D721Med (cell line): ENCODE measurements around the gene ATP13A2.

Experiments
- DNase-seq: peaks from one replicate; pipeline ENCODE4 v3.0.0; 2011; ENCODE audit warnings: low spot score; ENCODE audit not compliant: insufficient read length
- FAIRE-seq: peaks from 2 replicates; lab custom pipeline; 2011; peaks lifted over from hg19 to GRCh38; lab: Jason Lieb, UNC
- TF ChIP-seq, protein P1 (sequence below): IDR thresholded peaks from 2 replicates; pipeline ENCODE4 v1.5.1; 2012; ENCODE audit warnings: mild to moderate bottlenecking, control low read depth; ENCODE audit not compliant: insufficient read depth; ENCODE audit errors: missing control alignments

Gene ATP13A2

DNA sequence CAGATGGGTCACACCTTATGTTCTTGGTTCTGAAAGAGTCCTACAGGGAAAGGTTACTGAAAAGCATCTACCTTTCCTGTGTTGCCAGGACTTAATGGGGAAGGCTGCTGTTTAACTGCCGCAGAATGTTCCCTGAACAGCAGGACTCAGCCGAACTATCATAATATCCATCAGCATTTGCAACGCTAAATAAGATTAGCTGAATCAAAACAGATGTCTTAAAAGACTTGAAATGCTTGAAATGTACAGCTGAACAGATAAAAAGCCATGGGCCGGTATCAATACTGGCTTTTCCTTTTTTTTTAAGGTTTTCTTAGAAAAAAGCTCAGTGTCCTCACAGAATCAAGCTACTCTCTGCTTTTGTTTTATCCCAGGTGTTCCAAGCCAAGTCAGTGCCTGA is 19.7 kb upstream of the ATP13A2 start:
- TF ChIP-seq, protein P1, sequence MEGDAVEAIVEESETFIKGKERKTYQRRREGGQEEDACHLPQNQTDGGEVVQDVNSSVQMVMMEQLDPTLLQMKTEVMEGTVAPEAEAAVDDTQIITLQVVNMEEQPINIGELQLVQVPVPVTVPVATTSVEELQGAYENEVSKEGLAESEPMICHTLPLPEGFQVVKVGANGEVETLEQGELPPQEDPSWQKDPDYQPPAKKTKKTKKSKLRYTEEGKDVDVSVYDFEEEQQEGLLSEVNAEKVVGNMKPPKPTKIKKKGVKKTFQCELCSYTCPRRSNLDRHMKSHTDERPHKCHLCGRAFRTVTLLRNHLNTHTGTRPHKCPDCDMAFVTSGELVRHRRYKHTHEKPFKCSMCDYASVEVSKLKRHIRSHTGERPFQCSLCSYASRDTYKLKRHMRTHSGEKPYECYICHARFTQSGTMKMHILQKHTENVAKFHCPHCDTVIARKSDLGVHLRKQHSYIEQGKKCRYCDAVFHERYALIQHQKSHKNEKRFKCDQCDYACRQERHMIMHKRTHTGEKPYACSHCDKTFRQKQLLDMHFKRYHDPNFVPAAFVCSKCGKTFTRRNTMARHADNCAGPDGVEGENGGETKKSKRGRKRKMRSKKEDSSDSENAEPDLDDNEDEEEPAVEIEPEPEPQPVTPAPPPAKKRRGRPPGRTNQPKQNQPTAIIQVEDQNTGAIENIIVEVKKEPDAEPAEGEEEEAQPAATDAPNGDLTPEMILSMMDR, result no peak
- DNase-seq (no peak), FAIRE-seq (no peak)

GRCh38 chr1:17030206-17030605 is 18.5 kb upstream of the ATP13A2 start:
- no peak for FAIRE-seq
- TF ChIP-seq, protein P1, result no peak
- DNase-seq, result no peak

DNA sequence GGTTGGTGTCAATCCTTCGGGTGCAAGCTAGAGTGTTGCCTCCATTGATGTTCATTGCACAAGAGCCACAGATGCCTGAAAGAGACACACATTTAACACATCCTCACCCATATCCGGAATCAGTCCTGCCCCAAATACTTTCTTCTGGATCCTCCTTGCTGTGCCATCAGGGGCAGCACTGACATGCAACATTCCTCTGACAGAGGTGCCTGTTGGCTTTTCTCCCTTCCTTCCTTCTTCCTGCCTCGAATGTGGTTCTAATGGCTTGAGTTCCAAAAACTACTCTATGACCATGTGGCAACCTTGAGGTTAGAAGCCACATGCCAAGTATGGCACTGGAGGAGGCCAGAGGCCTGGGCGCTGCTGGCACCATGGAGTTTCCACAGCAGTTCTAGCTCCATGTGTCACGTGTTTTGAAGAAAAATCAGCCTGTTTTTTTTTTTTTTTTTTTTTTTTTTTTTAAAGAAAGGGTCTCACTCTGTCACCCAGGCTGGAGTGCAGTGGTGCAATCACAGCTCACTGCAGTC is 17.0 kb upstream of the ATP13A2 start:
- TF ChIP-seq, protein P1, result no peak
- FAIRE-seq (no peak), DNase-seq (no peak)

DNA sequence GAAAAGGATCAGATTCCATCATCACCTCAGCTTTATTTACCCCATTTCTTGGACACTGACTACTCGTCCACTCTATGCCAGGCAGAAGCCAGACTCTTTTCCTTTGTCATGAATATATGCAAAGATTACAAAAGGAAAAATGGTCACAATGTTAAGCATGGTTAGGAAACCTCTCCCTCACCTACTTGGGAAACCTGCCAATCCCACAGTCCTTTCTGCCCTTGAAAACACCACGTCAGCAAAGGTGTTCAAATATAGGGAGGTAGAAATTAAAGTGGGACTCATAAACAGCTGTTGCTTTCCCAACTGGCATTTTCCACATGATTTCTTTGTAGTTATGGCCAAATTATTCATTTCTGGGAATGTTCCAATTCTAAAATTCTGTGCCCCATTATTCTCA is 16.2 kb upstream of the ATP13A2 start:
- FAIRE-seq (no peak), DNase-seq (no peak)
- TF ChIP-seq, protein P1, result no peak

GRCh38 chr1:17027403-17027802 is 15.7 kb upstream of the ATP13A2 start:
- FAIRE-seq, result no peak

DNA sequence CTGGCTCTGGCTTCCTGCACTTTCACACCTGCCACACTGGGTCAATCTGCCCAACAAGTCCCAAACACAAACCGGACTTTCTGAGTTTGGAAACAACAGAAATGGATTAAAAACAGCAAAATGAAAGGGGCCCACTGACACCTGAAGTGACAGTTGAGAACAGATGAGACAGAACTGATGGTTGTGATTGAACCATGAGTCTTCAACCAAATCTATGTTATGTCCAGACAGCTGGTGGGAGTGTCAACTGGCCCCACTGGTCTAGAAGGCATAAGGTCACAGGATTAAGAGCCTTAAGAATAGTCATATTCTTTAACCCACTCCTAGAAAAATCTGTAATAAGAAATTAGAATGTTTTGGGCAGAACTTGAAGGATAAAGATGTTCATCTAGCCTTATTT is 13.0 kb upstream of the ATP13A2 start:
- FAIRE-seq (no peak), DNase-seq (no peak)
- TF ChIP-seq, protein P1, result no peak

More at GRCh38 chr1:17027403-17027802, 15.7 kb upstream of the ATP13A2 start:
- TF ChIP-seq, protein P1, result no peak
- DNase-seq, result no peak

- TF ChIP-seq, protein P1, result no peak
- no peak for FAIRE-seq
- DNase-seq, result no peak
Measured at GRCh38 chr1:17023573-17023972, 11.8 kb upstream of the ATP13A2 start.
